Activated naive CD4-positive, alpha-beta T cell (primary cell): ENCODE measurements around the gene CLRN2.
"Not testable (repeated sequence)": the region's sequence is repeated elsewhere in the genome, so short reads cannot be mapped to it uniquely, and the experiment has no call there.

Source experiments
- DNase-seq, 4 experiments: peaks; one replicate each; lab custom pipeline; 2025; lab: John Stamatoyannopoulos, UW

The CLRN2 gene

GRCh38 chr4:17545374-17546140, 30.6 kb downstream of the CLRN2 start:
- DNase-seq, result no peak

GRCh38 chr4:17546222-17546621, 31.3 kb downstream of the CLRN2 start:
- no peak for DNase-seq

- DNase-seq, result no peak
Observed at GRCh38 chr4:17546678-17547077, 31.7 kb downstream of the CLRN2 start.

GRCh38 chr4:17550549-17550948, 35.6 kb downstream of the CLRN2 start:
- no peak for DNase-seq

GRCh38 chr4:17552427-17552826, 37.5 kb downstream of the CLRN2 start:
- no peak for DNase-seq

GRCh38 chr4:17554568-17554967, 39.6 kb downstream of the CLRN2 start:
- DNase-seq, result no peak

GRCh38 chr4:17556498-17556897, 41.5 kb downstream of the CLRN2 start:
- DNase-seq, result no peak

- DNase-seq, result no peak
Observed at GRCh38 chr4:17557880-17558279, 42.9 kb downstream of the CLRN2 start.

GRCh38 chr4:17558941-17559708, 44.2 kb downstream of the CLRN2 start:
- no peak for DNase-seq

- no peak for DNase-seq
Observed at GRCh38 chr4:17559709-17560048, 44.7 kb downstream of the CLRN2 start.

GRCh38 chr4:17560065-17560673, 45.2 kb downstream of the CLRN2 start:
- DNase-seq, result no peak

GRCh38 chr4:17561195-17561909, 46.4 kb downstream of the CLRN2 start:
- no peak for DNase-seq

GRCh38 chr4:17562157-17562556, 47.2 kb downstream of the CLRN2 start:
- DNase-seq, result no peak

- no peak for DNase-seq
Observed at GRCh38 chr4:17565846-17566245, 50.9 kb downstream of the CLRN2 start.

GRCh38 chr4:17567271-17567670, 52.3 kb downstream of the CLRN2 start:
- DNase-seq, result no peak

GRCh38 chr4:17574206-17574605, 59.2 kb downstream of the CLRN2 start:
- DNase-seq, result no peak

GRCh38 chr4:17575177-17575576, 60.2 kb downstream of the CLRN2 start:
- DNase-seq, result not testable (repeated sequence)
